Right atrium auricular region (tissue), 2 donors: ENCODE results near the gene ZNF804B. TPM values are rescaled to one million over a fixed set of nuclear protein-coding genes. Genes with fewer than 3 reads are reported as not detected.

Experiments used
- DNase-seq: peaks from one replicate; pipeline ENCODE4 v3.0.0-alpha.2; 2019; ENCODE audit warnings: low spot score
- H3K27ac ChIP-seq, 2 donors: fragments of 200-600 bp; sonication (generic); 1 replicate in 1 of 2; 2 replicates in 1 of 2; pipeline ENCODE4 v1.5.1; 2016 to 2019
- H3K27me3 ChIP-seq, 2 donors: fragments of 200-600 bp; sonication (generic); one replicate each; pipeline versions ENCODE4 v1.5.1 to v1.6.0; 2017 to 2019
- H3K36me3 ChIP-seq: fragments of 200-600 bp; sonication (generic); one replicate; pipeline ENCODE4 v1.5.1; 2016
- H3K4me1 ChIP-seq, 2 donors: fragments of 200-600 bp; sonication (generic); one replicate each; pipeline versions ENCODE4 v1.5.1 to v1.6.0; 2017 to 2019
- H3K4me3 ChIP-seq, 2 donors: fragments of 200-600 bp; sonication (generic); 1 replicate in 1 of 2; 2 replicates in 1 of 2; pipeline ENCODE4 v1.5.1; 2017 to 2019; ENCODE audit warnings: mild to moderate bottlenecking in 1 of 2, moderate library complexity in 1 of 2
- H3K9me3 ChIP-seq, 2 donors: fragments of 200-600 bp; sonication (generic); one replicate each; pipeline ENCODE4 v1.5.1; 2019
- total RNA-seq, 2 donors: library from RNA; depleted of rRNA; stranded (reverse); fragments of >200 nt; gene quantifications; one replicate each; pipeline ENCODE4 v1.1.0, GENCODE V29; 2016
- TF ChIP-seq, protein P1 (sequence below), 2 donors: fragments of 200-600 bp; sonication (generic); IDR thresholded peaks; one replicate each; pipeline ENCODE4 v1.5.1; 2019; ENCODE audit warnings: antibody characterized with exemption in 2 of 2

ZNF804B gene
- total RNA-seq, 2 donors from 2014 or later = 0.20 to 0.26 TPM

- H3K27ac ChIP-seq = no peak overlapping the region
- H3K4me3 ChIP-seq = no peak overlapping the region
- no peaks in the 10 kb centered on the region for H3K9me3 ChIP-seq
- no peaks in the 10 kb centered on the region for H3K4me1 ChIP-seq
- H3K36me3 ChIP-seq = no peaks in the 10 kb centered on the region
- DNase-seq = no peak
- no peaks in the 10 kb centered on the region for H3K27me3 ChIP-seq
- TF ChIP-seq, protein P1, sequence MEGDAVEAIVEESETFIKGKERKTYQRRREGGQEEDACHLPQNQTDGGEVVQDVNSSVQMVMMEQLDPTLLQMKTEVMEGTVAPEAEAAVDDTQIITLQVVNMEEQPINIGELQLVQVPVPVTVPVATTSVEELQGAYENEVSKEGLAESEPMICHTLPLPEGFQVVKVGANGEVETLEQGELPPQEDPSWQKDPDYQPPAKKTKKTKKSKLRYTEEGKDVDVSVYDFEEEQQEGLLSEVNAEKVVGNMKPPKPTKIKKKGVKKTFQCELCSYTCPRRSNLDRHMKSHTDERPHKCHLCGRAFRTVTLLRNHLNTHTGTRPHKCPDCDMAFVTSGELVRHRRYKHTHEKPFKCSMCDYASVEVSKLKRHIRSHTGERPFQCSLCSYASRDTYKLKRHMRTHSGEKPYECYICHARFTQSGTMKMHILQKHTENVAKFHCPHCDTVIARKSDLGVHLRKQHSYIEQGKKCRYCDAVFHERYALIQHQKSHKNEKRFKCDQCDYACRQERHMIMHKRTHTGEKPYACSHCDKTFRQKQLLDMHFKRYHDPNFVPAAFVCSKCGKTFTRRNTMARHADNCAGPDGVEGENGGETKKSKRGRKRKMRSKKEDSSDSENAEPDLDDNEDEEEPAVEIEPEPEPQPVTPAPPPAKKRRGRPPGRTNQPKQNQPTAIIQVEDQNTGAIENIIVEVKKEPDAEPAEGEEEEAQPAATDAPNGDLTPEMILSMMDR (IDR thresholded peaks at IDR 0.05) = no peak
These were observed 209.7 kb downstream of the ZNF804B start for GRCh38 chr7:88969167-88969566.

- no peak overlapping the region for H3K27ac ChIP-seq
- TF ChIP-seq, protein P1 (IDR thresholded peaks at IDR 0.05) = no peak
- no peaks in the 10 kb centered on the region for H3K4me1 ChIP-seq
- no peaks in the 10 kb centered on the region for H3K9me3 ChIP-seq
- no peak for DNase-seq
- H3K4me3 ChIP-seq = no peak overlapping the region
- no peaks in the 10 kb centered on the region for H3K36me3 ChIP-seq
- H3K27me3 ChIP-seq = no peaks in the 10 kb centered on the region
These were observed 225.8 kb downstream of the ZNF804B start for GRCh38 chr7:88985295-88985694.

DNA sequence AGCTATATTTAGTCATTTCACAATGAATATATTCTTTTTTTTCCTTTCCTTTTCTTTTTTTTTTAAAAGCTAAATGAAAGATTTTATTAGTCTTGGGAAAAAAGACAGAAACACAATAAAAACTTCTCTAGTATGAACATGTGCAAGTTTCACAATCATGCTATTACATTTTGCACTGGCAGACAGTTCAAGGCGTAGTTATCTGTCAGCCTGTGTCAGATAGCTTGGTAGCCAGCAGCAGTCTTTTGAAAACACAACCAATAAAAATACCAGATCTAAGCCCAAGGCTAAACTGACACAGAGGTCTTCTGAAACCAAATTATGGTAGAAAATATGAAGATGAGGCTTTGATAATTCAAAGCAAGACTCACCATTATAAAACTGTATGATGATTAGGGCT is 241.8 kb downstream of the ZNF804B start:
- Histone ChIP-seq H3K4me1 (peaks cover 0 to 5% of the 10 kb centered on the region in 2 donors), H3K36me3 (no peaks in the 10 kb centered on the region), H3K27me3 (no peaks in the 10 kb centered on the region), H3K4me3 (no peak overlapping the region), H3K27ac (no peak overlapping the region), H3K9me3 (no peaks in the 10 kb centered on the region)
- TF ChIP-seq, protein P1 (IDR thresholded peaks at IDR 0.05) = no peak
- DNase-seq = no peak

DNA sequence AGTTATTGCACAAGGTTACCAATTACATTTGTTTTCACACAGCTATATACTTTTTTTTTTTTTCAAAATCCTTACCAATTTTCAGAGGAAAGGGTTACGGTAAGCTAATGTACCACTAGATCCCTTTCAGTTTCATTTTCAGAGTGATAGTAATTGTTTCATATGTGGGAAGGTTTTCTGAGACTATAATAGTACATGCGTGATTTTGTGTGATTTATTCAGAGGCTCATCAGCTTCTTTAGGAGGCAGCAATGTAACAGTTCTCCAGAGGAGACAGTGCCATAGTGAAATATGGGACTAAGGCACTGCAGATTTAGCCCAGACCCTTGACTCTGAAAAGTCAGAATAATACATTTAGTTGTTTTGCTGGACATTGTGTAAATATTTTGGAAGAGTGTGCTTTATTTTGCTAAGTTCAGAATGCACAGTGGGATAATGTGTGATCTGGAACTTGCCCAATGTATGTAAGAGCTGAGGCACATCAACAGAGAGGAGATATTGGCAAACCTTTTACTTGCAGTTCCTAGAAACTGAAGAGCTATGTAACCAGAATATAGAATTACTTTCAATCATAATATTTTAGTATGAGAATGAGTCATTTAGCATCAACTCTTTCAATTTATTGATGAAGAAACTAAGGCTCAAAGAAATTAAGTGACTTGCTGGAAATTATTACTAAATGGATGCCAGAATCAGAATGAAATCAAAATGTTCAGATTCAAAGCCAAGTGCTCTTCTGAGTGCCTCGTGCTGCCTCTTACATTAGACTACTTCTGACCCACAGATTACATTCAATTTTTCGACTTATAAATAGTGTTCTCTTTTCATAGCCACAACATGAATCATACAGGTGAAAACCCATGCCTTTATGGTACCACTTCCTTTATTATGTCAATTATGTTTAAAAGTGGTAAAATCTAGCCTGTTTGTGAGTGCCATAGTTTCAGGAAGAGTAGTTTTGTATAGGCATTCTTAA is 243.8 kb downstream of the ZNF804B start:
- H3K4me1 ChIP-seq = peaks cover 0 to 5% of the 10 kb centered on the region in 2 donors
- TF ChIP-seq, protein P1 (IDR thresholded peaks at IDR 0.05) = no peak
- H3K27ac ChIP-seq = no peak overlapping the region
- peak overlapping the region; percentile 12 to 21 for H3K4me3 ChIP-seq
- H3K9me3 ChIP-seq = no peaks in the 10 kb centered on the region
- H3K36me3 ChIP-seq = no peaks in the 10 kb centered on the region
- no peaks in the 10 kb centered on the region for H3K27me3 ChIP-seq
- DNase-seq = no peak

DNA sequence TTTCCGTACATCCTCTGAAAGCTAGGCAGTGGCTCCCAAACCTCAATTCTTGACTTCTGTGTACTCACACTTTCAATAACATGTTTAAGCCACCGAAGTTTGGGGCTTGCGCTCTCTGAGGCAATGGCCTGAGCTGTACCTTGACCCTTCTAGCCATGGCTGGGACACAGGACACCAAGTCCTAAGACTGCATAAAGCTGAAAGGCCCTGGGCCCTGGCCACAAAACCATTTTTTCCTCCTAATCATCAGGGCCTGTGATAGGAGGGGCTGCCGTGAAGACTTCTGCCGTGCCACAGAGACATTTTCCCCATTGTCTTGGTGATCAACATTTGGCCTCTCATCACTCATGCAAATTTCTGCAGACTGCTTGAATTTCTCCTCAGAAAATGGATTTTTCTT is 252.5 kb downstream of the ZNF804B start:
- Histone ChIP-seq H3K4me3 (no peak overlapping the region), H3K27ac (no peak overlapping the region), H3K36me3 (no peaks in the 10 kb centered on the region), H3K4me1 (no peaks in the 10 kb centered on the region), H3K27me3 (no peaks in the 10 kb centered on the region), H3K9me3 (no peaks in the 10 kb centered on the region)
- TF ChIP-seq, protein P1 (IDR thresholded peaks at IDR 0.05) = no peak
- DNase-seq = no peak
